A673 (cell line): Measurements from ENCODE around the gene EML6.

Source experiments
- CTCF ChIP-seq: fragments of 300-800, 200-600 bp; sonication (generic); conservative IDR thresholded peaks from 2 replicates; pipeline ENCODE4 v1.5.1; 2017; ENCODE audit warnings: low read depth, mild to moderate bottlenecking, antibody characterized with exemption, low read length, moderate library complexity, mixed read lengths
- EZH2 ChIP-seq: fragments of 200-600 bp; sonication (generic); IDR thresholded peaks from 2 replicates; pipeline ENCODE4 v1.6.1; 2017; ENCODE audit warnings: borderline replicate concordance, low read depth, mild to moderate bottlenecking, mixed read lengths, antibody characterized with exemption, low read length; ENCODE audit not compliant: poor library complexity, severe bottlenecking

- no peak for TF ChIP-seq CTCF
- TF ChIP-seq EZH2: no peak
Measured at GRCh38 chr2:54878182-54878581, 154.7 kb downstream of the EML6 start.
